Panc1 (cell line): ENCODE data around the gene CFAP58. TPM values are rescaled to one million over a fixed set of nuclear protein-coding genes. Genes with fewer than 3 reads are reported as not detected.
A peak's percentile ranks its signal among the peaks of the same experiment; 100 is the strongest.

ENCODE experiments used
- ATAC-seq: fragments of 200-7000 bp; cut with Tn5 transposase; 2 replicates; pipeline ENCODE4 v1.9.1; 2020; ENCODE audit warnings: mild to moderate bottlenecking, moderate library complexity
- BruUV-seq: library from RNA; stranded (reverse); fragments of 400-500 nt; replicated peaks from 2 replicates; lab custom pipeline; 2021; lab: Mats Ljungman, UMichigan
- CTCF ChIA-PET: fragments of 300-600 bp; sonication (Branson Sonifier 250); formaldehyde crosslinking; loops from one replicate; lab custom pipeline; 2022; ENCODE audit warnings: antibody characterized with exemption; lab: Charles Lee
- POLR2A ChIA-PET: fragments of 300-600 bp; sonication (Branson Sonifier 250); formaldehyde crosslinking; loops from one replicate; lab custom pipeline; 2022; ENCODE audit warnings: antibody characterized with exemption; lab: Charles Lee
- DNase-seq: peaks from one replicate; pipeline ENCODE4 v3.0.0-alpha.2; 2010; ENCODE audit warnings: low read depth, low spot score
- H3K27ac ChIP-seq: 2 replicates; pipeline ENCODE4 v1.5.1; 2011; ENCODE audit warnings: mild to moderate bottlenecking, low read length, inconsistent platforms
- H3K27me3 ChIP-seq: fragments of 200-500 bp; sonication (Bioruptor generic); 2 replicates; pipeline ENCODE4 v1.6.0; 2014; ENCODE audit warnings: low read length, inconsistent platforms; ENCODE audit not compliant: control insufficient read depth, insufficient read depth
- H3K36me3 ChIP-seq: fragments of 200-500 bp; sonication (Bioruptor generic); 2 replicates; pipeline ENCODE4 v1.5.1; 2014; ENCODE audit warnings: inconsistent platforms, mild to moderate bottlenecking, low read length, moderate library complexity; ENCODE audit not compliant: control insufficient read depth, insufficient read depth
- H3K4me1 ChIP-seq: 2 replicates; pipeline ENCODE4 v1.5.1; 2011; ENCODE audit warnings: inconsistent platforms, mild to moderate bottlenecking, low read length, moderate library complexity; ENCODE audit not compliant: control insufficient read depth, insufficient read depth
- H3K4me3 ChIP-seq, 2 experiments: 2 replicates each; pipeline ENCODE4 v1.5.1; 2011 to 2012; ENCODE audit warnings: low read depth in 2 of 2, low read length in 2 of 2, mild to moderate bottlenecking in 2 of 2, inconsistent platforms in 1 of 2, moderate library complexity in 1 of 2
- H3K9me3 ChIP-seq: fragments of 200-500 bp; sonication (Bioruptor generic); 2 replicates; pipeline ENCODE4 v1.5.1; 2014; ENCODE audit warnings: low read depth, mild to moderate bottlenecking, inconsistent platforms, low read length, moderate library complexity; ENCODE audit not compliant: control insufficient read depth, insufficient read depth
- CTCF ChIP-seq: fragments of 450-650 bp; IDR thresholded peaks from 2 replicates; pipeline ENCODE4 v1.5.1; 2017; ENCODE audit warnings: mild to moderate bottlenecking
- POLR2AphosphoS5 ChIP-seq: IDR thresholded peaks from 2 replicates; pipeline ENCODE4 v1.6.1; 2012; ENCODE audit warnings: mild to moderate bottlenecking, low read depth, low read length, moderate library complexity
- SIN3A ChIP-seq: IDR thresholded peaks from 2 replicates; pipeline ENCODE4 v1.6.1; 2012; ENCODE audit warnings: low read depth, mild to moderate bottlenecking, low read length, moderate library complexity, borderline replicate concordance; ENCODE audit not compliant: insufficient read depth
- TCF7L2 ChIP-seq: IDR thresholded peaks from 2 replicates; pipeline ENCODE4 v1.6.1; 2011; ENCODE audit warnings: mild to moderate bottlenecking, low read depth, low read length, inconsistent platforms
- in situ Hi-C: cut with HindIII; loops from 2 replicates; pipeline ENCODE4 v1.10.0; 2016; ENCODE audit warnings: low sequenced_read_pairs, low pct_unique_long_range_greater_than_20kb
- intact Hi-C: fragments of 100-400 bp; cut with micrococcal nuclease; formaldehyde crosslinking; loops from one replicate; pipeline ENCODE4 v1.10.0; 2022; ENCODE audit not compliant: unreplicated experiment
- total RNA-seq: library from RNA; stranded (reverse); gene quantifications from one replicate; pipeline ENCODE4 v1.2.1, GENCODE V29; 2021; ENCODE audit not compliant: unreplicated experiment
- TF ChIP-seq, protein P1 (sequence below), 2 experiments: IDR thresholded peaks; 2 replicates each; pipeline ENCODE4 v1.6.1; 2011 to 2012; ENCODE audit warnings: low read depth in 2 of 2, control low read depth in 1 of 2, low read length in 1 of 2, mild to moderate bottlenecking in 1 of 2, moderate library complexity in 1 of 2; ENCODE audit not compliant: insufficient read depth in 1 of 2

Gene CFAP58
- total RNA-seq, 1 experiment from 2014 or later: 2.0 TPM

DNA sequence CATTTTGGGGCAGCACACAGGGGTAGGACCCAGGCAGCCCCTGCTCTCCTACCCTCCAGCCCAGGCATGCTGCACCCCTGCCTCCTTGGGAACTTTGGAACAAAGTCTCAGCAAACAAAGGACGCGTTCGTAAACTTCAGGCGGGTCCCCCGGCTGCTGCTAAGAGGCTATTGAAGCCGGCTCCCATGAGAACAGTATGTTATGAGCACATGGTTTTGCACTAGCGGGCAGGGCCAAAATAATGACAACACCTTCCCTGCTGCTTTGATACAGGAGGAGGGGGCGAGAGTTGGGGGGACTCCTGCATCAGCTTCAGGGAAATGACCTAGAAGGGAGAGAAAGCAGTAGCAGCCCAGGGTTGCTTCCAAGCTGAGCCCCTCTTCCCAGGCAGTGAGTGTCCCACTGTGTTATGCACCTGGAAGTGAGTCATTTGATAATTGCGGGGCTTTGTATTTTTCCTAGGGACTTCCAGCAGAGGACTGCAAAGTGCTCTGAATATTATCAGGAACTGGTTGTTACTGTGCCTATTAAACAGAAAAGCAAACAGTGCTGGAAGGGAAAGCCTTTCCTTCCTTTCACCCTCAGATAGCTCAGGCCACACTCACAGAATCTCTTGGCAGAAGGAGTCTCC, 22.3 kb upstream of the CFAP58 start:
- peak; percentile 58 for ATAC-seq

DNA sequence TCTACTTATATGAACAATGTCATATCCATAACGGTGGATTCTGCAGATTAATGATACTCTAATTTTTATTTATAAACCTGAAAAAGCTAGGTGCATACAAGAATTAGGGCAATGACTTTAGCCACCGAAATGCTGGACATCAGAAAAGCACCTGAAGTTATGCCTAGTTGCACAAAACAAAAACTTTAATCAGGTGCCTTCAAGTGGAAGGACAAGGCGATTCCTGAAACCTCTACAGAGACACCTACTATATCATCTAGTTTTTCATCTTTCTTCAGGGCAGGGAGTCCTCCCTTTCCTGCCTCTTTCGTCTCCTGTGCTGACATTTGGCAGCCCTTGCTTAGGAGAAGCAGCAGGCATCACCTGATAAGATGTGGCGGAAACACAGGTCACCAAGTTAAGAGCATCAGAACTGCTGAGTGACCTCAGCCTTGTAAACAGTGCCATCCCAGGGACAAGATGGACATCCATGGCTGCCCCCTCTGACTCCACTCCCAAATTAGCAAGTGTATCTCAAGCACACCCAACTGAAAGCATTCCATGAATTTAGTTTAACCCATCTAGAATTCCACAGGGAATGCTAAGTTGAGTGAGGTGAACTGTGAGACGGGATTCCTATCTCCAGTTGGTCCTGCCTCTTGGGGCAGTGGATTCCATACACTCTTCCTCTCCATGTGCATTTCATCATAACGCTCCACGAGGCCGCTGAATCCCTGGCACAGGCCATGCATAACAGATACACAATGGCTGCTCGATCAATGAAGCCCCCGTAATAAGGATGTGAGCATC, 21.2 kb upstream of the CFAP58 start:
- POLR2A ChIA-PET: no interaction called here
- CTCF ChIA-PET: no interaction called here
- in situ Hi-C loops: no loop called here
- TF ChIP-seq, protein P1, sequence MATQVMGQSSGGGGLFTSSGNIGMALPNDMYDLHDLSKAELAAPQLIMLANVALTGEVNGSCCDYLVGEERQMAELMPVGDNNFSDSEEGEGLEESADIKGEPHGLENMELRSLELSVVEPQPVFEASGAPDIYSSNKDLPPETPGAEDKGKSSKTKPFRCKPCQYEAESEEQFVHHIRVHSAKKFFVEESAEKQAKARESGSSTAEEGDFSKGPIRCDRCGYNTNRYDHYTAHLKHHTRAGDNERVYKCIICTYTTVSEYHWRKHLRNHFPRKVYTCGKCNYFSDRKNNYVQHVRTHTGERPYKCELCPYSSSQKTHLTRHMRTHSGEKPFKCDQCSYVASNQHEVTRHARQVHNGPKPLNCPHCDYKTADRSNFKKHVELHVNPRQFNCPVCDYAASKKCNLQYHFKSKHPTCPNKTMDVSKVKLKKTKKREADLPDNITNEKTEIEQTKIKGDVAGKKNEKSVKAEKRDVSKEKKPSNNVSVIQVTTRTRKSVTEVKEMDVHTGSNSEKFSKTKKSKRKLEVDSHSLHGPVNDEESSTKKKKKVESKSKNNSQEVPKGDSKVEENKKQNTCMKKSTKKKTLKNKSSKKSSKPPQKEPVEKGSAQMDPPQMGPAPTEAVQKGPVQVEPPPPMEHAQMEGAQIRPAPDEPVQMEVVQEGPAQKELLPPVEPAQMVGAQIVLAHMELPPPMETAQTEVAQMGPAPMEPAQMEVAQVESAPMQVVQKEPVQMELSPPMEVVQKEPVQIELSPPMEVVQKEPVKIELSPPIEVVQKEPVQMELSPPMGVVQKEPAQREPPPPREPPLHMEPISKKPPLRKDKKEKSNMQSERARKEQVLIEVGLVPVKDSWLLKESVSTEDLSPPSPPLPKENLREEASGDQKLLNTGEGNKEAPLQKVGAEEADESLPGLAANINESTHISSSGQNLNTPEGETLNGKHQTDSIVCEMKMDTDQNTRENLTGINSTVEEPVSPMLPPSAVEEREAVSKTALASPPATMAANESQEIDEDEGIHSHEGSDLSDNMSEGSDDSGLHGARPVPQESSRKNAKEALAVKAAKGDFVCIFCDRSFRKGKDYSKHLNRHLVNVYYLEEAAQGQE (IDR thresholded peaks at IDR 0.05; ENCODE audit: insufficient read depth in 1 of 2, low read depth in 2 of 2, low read length in 1 of 2): no peak
- TF ChIP-seq POLR2AphosphoS5: no peak
- H3K27ac ChIP-seq: peak overlapping the region; percentile 98
- H3K36me3 ChIP-seq: no peaks in the 10 kb centered on the region; the same call in 1 of the 2 replicates
- no TSS peak for BruUV-seq
- DNase-seq (no peak), ATAC-seq (no peak)
- peak overlapping the region in 1 of 2 experiments; percentile 83; a peak in 2 of 4 replicates for H3K4me3 ChIP-seq
- no peaks in the 10 kb centered on the region for H3K9me3 ChIP-seq
- peaks cover 87% of the 10 kb centered on the region for H3K4me1 ChIP-seq
- intact Hi-C loops: no loop called here
- no peaks in the 10 kb centered on the region for H3K27me3 ChIP-seq

More for the DNA sequence above, 22.3 kb upstream of the CFAP58 start:
- ChIA-PET CTCF (interaction anchor here (1.1 kb wide), 1 partner anchor 58 kb away, joined by 3 read pairs; no protein-coding TSS in a partner anchor), POLR2A (no interaction called here)
- Histone ChIP-seq H3K4me1 (peaks cover 99% of the 10 kb centered on the region), H3K4me3 (peak overlapping the region; percentile 3 to 40; a peak in 3 of 4 replicates), H3K36me3 (no peaks in the 10 kb centered on the region), H3K9me3 (no peaks in the 10 kb centered on the region), H3K27me3 (no peaks in the 10 kb centered on the region), H3K27ac (peak overlapping the region; percentile 98)
- in situ Hi-C loops: no loop called here
- DNase-seq: no peak
- TSS peak; percentile 3 for BruUV-seq
- TF ChIP-seq POLR2AphosphoS5 (peak; percentile 78; the same call in 1 of the 2 replicates), SIN3A (peak; percentile 65; the same call in 1 of the 2 replicates), CTCF (no peak), TCF7L2 (peak; percentile 97)
- TF ChIP-seq, protein P1 (IDR thresholded peaks at IDR 0.05; ENCODE audit: insufficient read depth in 1 of 2, low read depth in 2 of 2, low read length in 1 of 2): no peak
- intact Hi-C loops: no loop called here
